GM18909 (cell line): ENCODE results near the gene FAM83D.

Experiments
- ATAC-seq: cut with Tn5 transposase; IDR thresholded peaks from one replicate; pipeline ENCODE4 v1.9.1; 2021; ENCODE audit warnings: mild to moderate bottlenecking; ENCODE audit not compliant: unreplicated experiment, poor library complexity

Gene FAM83D

GRCh38 chr20:38926142-38926933 is at the start of gene FAM83D:
FAM83D (plus strand) TSS chr20:38926417; CDS start chr20:38926443, 26 bp downstream.
- peak; percentile 94 for ATAC-seq

GRCh38 chr20:38877483-38877882 is 48.7 kb upstream of the FAM83D start:
- ATAC-seq, result no peak

DNA sequence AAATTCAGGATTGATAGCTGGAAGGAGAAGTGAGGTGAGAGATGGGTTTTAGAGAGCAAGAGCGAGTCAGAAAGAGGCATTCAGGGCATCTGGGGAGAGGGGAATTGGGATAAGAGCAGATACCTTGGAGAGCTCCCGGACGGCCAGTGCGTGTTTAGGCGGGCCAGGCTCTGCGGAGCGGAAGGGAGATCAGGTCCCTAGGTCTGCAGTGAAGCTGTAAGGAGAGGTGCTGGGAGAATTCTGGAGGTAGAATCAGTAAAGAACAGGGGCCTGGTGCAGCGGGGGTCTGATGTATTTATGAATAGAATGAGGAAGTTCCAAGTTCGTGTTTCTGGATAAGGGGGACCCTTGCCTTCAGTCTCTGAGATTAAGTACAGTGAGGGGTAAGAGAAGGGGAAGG is 47.4 kb upstream of the FAM83D start:
- no peak for ATAC-seq

DNA sequence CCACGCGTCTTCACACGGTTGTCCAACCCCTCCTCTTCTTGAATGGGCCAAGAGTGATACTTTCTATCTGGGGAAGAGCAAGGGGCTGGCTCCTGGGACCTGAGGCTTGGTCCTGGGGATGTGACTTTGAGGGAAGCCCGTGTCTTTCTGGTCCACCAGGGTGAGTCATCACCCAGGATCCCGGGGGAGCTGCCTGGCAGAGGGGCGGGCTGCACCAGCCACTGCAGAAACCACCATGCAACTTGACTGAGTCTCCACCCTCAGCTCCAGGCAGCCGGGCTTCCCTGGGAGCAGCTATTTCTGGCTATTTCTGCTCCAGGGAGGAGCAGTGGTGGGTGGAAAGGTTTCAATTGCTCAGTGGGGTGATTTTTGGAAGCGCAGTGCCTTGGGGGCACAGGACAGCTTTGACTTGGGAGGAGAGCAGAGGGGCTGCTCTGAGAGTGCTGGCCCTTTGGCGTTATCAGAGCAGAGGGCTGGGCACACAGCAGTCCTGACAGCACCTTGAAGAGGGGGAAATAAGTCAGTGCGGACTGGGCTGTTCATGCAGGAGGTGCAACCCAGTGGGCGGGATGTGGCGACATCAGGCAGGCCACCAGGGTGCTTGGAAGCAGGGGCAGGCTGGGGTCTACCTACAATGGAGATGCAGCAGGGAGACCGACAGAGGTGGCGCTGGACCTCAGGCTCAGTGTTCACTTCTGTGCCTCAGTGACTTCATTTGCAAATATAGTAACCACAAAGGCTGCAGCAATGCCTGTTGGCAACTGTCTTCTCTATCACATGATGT is 45.1 kb upstream of the FAM83D start:
- ATAC-seq, result no peak

DNA sequence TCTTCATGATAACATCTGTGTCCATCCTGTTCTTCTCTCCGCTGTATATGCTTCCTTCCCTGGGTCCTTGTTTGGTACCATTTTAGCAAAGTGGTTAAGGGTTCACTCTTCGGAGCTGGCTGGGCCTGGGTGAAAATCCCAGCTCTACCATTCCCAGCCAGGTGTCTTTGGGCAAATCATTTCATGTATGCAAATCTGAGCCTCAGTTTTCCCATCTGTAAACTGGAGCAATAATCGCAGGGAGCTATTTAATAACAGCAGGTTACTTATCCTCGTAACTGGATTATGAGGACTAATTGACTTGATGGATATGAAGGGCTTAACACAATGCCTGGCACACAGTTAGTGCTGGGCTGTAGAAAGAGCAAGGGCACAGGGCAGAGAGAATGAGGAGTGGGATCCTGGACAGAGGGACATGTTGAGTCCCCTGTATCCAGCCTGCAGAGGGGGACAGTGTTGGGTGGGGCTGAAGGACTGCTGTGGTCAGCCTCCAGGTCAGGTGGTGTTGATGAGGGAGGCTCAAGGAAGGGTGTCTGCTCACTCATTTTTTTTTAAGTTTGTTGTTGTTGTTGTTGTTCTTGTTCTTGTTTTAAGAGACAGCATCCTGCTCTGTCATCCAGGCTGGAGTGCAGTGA is 44.3 kb upstream of the FAM83D start:
- no peak for ATAC-seq

- ATAC-seq, result no peak
These were observed 43.6 kb upstream of the FAM83D start for GRCh38 chr20:38882600-38882999.

GRCh38 chr20:38883081-38883980 is 42.9 kb upstream of the FAM83D start:
- ATAC-seq, result no peak

DNA sequence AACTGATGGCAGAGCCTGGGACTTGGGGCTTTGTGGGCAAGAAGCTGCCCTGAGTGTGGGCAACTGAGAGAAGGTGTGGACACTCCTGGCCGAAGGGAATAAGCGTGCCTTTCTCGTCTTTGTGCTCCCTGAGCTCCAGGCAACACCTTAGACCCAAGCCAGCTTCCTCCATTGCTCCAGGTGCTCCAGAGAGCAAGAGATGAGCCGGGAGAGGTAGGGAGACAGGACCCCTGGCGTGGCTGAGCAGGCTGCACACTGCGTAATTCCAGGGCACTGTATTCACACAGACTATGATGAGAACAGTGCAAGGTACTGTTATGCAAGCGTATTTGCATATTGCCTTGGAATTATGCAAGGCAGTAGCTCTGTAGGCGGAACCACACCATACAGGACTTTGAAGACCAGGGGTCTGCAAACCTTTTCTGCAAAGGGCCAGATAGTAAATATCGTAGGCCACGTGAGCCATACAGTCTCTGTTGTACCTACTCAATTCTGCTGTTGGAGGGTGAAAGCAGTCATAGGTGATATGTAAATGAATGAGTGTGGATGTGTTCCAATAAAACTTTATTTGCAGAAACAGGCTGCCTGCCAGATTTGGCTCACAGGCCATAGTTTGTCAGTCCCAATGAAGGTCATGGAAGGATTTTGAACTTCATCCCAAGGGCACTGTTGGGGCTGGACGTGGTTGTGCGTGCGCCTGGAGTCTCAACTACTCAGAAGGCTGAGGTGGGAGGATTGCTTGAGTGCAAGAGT is 42.1 kb upstream of the FAM83D start:
- ATAC-seq, result no peak

DNA sequence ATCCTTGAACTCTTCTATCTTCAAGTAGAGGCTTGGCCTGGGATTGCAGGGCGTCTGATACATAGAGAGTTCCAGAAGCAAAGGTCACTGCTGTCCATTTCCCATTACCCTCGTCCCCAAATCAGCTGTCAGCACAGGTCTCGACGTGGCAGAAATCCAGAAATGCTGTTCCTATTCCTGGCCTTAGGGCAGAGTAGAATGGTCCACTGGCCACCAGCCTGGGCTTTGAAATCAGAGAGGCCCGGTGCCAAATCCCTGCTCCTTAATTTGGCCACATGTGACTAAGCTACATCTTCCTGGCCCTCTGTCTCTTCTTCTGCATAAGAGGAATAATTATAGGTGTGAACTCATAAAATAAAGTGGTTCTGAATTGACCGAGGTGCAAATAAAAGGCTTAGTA is 40.9 kb upstream of the FAM83D start:
- no peak for ATAC-seq

- no peak for ATAC-seq
These were observed 38.0 kb upstream of the FAM83D start for GRCh38 chr20:38888059-38888831.

DNA sequence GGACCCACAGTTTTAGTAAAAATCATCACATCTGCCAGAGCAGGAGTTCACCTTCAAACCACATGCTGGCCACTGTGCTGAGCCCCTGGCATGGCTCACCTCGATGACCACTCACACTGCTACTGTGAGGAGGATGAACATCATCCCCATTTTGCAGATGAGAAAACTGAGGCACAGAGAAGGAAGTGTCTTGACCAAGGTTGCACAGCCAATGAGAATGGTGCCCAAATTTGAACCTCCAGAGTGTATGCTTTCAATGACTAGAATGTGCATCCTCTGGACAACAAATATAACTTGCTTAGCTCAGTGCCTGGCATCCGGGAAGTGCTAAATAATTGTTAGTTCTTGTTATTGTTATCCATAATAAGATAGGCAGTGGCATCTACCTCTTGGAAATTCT is 37.2 kb upstream of the FAM83D start:
- no peak for ATAC-seq

GRCh38 chr20:38889792-38890496 is 36.3 kb upstream of the FAM83D start:
- no peak for ATAC-seq

GRCh38 chr20:38890497-38890818 is 35.8 kb upstream of the FAM83D start:
- no peak for ATAC-seq

DNA sequence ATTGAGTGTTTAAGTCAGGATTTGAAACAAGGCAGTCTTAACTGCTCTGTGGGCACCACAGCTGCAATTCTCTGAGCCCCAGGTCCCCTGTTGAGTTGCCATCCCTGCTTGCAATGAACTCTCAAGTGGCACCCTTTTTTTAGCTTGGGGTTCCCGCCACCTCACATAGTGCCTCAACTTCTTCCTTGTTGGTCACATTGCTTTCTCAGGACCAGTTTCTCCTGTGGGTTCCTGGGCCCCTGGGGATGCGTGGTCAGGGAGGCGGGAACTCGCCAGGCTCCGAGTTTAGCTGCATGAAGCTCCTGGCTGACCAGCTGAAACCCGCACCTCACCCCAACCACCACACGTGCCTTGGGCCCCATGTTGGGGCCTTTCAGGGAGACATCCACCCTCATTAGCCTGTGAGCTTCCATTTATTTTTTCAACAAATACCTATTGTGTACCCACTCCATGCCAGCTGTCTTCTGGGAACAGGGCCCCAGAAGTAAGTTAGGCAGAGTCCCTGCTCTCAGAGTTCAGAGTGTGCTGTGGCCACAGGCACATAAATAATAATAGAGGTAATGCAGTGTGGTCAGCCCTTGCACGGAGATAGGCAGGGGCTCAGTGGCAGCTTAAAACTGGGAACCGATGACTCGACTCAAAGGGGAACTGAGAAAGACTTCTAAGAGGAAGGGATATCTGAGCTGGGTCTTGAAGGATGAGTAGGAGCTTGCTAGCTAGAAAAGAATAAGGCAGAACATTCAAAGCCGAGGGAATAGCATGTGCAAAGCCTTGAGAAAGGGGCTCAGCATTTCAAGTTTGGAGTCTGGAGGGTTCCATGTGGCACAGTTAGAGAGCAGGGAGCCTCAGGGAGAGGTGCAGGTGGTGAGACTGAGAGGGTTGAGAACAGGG is 33.9 kb upstream of the FAM83D start:
- ATAC-seq, result peak; percentile 51

- no peak for ATAC-seq
These were observed 33.1 kb upstream of the FAM83D start for GRCh38 chr20:38893056-38893564.

DNA sequence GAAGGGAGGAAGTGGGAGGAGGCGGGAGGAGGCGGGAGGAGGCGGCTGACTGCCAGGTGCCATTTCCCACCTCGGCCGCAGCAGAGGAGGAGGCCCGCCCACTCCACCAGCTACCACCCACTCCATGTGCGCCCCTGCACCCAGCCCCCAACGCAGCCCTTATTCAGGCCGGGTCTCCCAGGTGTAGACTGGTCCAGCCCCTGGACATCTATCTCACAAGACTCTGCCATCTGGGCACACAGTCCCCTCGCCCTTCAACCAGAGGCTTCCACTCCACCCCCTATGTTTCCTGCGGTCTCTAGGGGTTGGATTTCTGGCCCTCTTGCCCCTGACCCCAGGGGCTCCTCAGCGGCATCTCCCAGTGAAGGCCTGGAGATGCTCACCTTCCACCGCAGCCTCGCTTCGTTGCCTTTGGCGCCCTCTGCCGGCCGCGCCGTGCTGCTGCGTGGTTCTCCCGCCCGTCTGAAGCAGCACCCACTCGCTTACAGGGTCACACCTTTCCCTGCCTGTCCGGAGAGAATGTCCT is 32.6 kb upstream of the FAM83D start:
- ATAC-seq, result peak; percentile 57
